ENCODE measurements around the gene RRN3.
"Not testable (repeated sequence)": the region's sequence is repeated elsewhere in the genome, so short reads cannot be mapped to it uniquely, and the experiment has no call there.

DNA sequence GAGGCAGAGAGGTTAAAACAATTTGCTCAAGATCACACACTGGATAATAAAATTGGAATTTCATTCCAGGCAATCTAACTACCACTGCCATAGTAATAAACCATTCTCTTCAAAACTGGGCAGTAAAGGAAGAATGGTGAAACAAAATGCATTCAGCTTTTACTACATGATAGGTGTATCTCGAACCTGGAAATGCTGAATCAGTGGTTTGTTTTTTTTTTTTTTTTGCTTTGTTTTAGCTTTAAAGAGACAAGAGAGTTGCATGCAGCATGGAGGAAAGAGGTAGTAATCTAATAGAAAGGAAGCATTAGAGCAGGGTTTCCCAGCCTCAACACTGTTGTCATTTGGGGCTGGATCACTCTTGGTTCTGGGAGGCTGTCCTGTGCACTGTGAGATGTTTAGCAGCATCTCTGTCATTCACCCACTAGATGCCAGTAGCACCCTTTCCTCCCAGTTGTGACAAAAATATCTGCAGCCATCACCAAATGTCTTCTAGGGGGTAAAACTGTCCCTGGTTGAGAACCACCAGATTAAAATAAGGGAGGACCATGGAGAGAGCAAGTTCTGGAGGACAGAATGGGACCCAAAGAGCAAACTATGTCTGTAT lies 3.3 kb downstream of the RRN3 start:
- TF ChIP-seq SREBF2 (IDR thresholded peaks at IDR 0.05); CTCF (IDR thresholded peaks at IDR 0.05); REST (IDR thresholded peaks at IDR 0.05); CHD4 (IDR thresholded peaks at IDR 0.05; ENCODE audit: borderline replicate concordance); ZNF302 (CRISPR knock-in tag; IDR thresholded peaks at IDR 0.05); SMC3 (IDR thresholded peaks at IDR 0.05); JUNB (IDR thresholded peaks at IDR 0.05); POLR2AphosphoS2 (conservative IDR thresholded peaks at IDR 0.05; ENCODE audit: low read length): not testable (repeated sequence)
- TF ChIP-seq, protein P1, sequence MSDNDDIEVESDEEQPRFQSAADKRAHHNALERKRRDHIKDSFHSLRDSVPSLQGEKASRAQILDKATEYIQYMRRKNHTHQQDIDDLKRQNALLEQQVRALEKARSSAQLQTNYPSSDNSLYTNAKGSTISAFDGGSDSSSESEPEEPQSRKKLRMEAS (IDR thresholded peaks at IDR 0.05): not testable (repeated sequence)
